HepG2 (cell line): Measurements from ENCODE around the gene SS18L1. TPM values are rescaled to one million over a fixed set of nuclear protein-coding genes. Genes with fewer than 3 reads are reported as not detected.
A peak's percentile ranks its signal among the peaks of the same experiment; 100 is the strongest.

ENCODE experiments used
- ATAC-seq: fragments of 200-7000 bp; cut with Tn5 transposase; 3 replicates; pipeline ENCODE4 v1.9.1; 2020; ENCODE audit warnings: mild to moderate bottlenecking, moderate library complexity
- BruUV-seq: library from RNA; stranded (reverse); fragments of 400-500 nt; replicated peaks from 2 replicates; lab custom pipeline; 2021; lab: Mats Ljungman, UMichigan
- CTCF ChIA-PET: fragments of 300-600 bp; formaldehyde crosslinking; extraction: SDS; loops from one replicate; lab custom pipeline; 2021; ENCODE audit warnings: low total read pairs, inconsistent platforms, low intra/inter-chr PET ratio; lab: Yijun Ruan, JAX
- POLR2A ChIA-PET: fragments of 350-600 bp; sonication (Branson Sonifier 250); formaldehyde crosslinking; loops from one replicate; lab custom pipeline; 2020; ENCODE audit warnings: antibody characterized with exemption, inconsistent platforms; lab: Yijun Ruan, JAX
- DNase-seq: peaks from one replicate; pipeline ENCODE4 v3.0.0-alpha.2; 2015; ENCODE audit warnings: low spot score
- FAIRE-seq: peaks from 3 replicates; lab custom pipeline; 2011; peaks lifted over from hg19 to GRCh38; lab: Jason Lieb, UNC
- H2AFZ ChIP-seq: one replicate; pipeline ENCODE4 v1.6.1; 2011; ENCODE audit warnings: low read length, inconsistent platforms
- H3K27ac ChIP-seq: fragments of 300-600 bp; 3 replicates; pipeline ENCODE4 v1.8.0; 2011; ENCODE audit warnings: mixed run types, mild to moderate bottlenecking, mixed read lengths, low read length, inconsistent platforms; ENCODE audit not compliant: insufficient read depth; ENCODE audit errors: extremely low read length
- H3K27me3 ChIP-seq, 2 experiments: fragments of 200-600 bp in 1 of 2; 2 replicates in 1 of 2; 3 replicates in 1 of 2; pipeline versions ENCODE4 v1.6.0 to v1.8.0; 2011; ENCODE audit warnings: low read length in 2 of 2, mild to moderate bottlenecking in 2 of 2, moderate library complexity in 2 of 2, inconsistent platforms in 1 of 2; ENCODE audit not compliant: insufficient read depth in 2 of 2, control insufficient read depth in 1 of 2
- H3K36me3 ChIP-seq, 2 experiments: fragments of 200-600 bp in 1 of 2; replicated peaks in 1 of 2; 2 replicates in 1 of 2; 3 replicates in 1 of 2; pipeline versions ENCODE4 v1.5.1 to v1.8.0; 2011; ENCODE audit warnings: low read length in 2 of 2, inconsistent platforms in 1 of 2; ENCODE audit not compliant: insufficient read depth in 2 of 2, control insufficient read depth in 1 of 2
- H3K4me1 ChIP-seq: 2 replicates; pipeline ENCODE4 v1.5.1; 2012; ENCODE audit warnings: low read length, inconsistent platforms; ENCODE audit not compliant: insufficient read depth
- H3K4me2 ChIP-seq: 2 replicates; pipeline ENCODE4 v1.6.0; 2011; ENCODE audit warnings: low read depth, low read length, inconsistent platforms
- H3K4me3 ChIP-seq, 3 experiments: fragments of 200-600 bp in 1 of 3; sonication (generic), shearing (Covaris generic) in 1 of 3; replicated peaks in 1 of 3; 2 replicates each; pipeline ENCODE4 v1.5.1; 2011 to 2016; ENCODE audit warnings: low read length in 3 of 3, inconsistent platforms in 2 of 3, low read depth in 2 of 3, mild to moderate bottlenecking in 2 of 3, control low read depth in 1 of 3, mixed read lengths in 1 of 3; ENCODE audit not compliant: insufficient read depth in 1 of 3
- H3K79me2 ChIP-seq: one replicate; pipeline ENCODE4 v1.6.1; 2011; ENCODE audit warnings: low read length, inconsistent platforms; ENCODE audit not compliant: insufficient read depth
- H3K9ac ChIP-seq: 2 replicates; pipeline ENCODE4 v1.6.0; 2011; ENCODE audit warnings: mild to moderate bottlenecking, low read depth, low read length, inconsistent platforms; ENCODE audit not compliant: insufficient read depth
- H3K9me3 ChIP-seq: 2 replicates; pipeline ENCODE4 v1.5.1; 2012; ENCODE audit warnings: mild to moderate bottlenecking, low read length
- H4K20me1 ChIP-seq: 2 replicates; pipeline ENCODE4 v1.6.0; 2011; ENCODE audit warnings: inconsistent platforms, mild to moderate bottlenecking, low read length, moderate library complexity; ENCODE audit not compliant: insufficient read depth
- AGO2 ChIP-seq: fragments of 200-400 bp; formaldehyde crosslinking; optimal IDR thresholded peaks from 2 replicates; pipeline ENCODE3; 2017; ENCODE audit warnings: mild to moderate bottlenecking, low read depth, low read length, moderate library complexity
- CEBPB ChIP-seq: IDR thresholded peaks from 2 replicates; pipeline ENCODE4 v1.6.1; 2011; ENCODE audit warnings: low read depth, low read length, improper control_type of control experiment, borderline replicate concordance
- CEBPG ChIP-seq: IDR thresholded peaks from 2 replicates; pipeline ENCODE4 v1.6.1; 2016
- HNRNPLL ChIP-seq: fragments of 200-400 bp; formaldehyde crosslinking; IDR thresholded peaks from 2 replicates; pipeline ENCODE4 v1.6.1; 2017; ENCODE audit warnings: mild to moderate bottlenecking, low read depth, low read length; ENCODE audit not compliant: poor library complexity, severe bottlenecking
- HOXA3 ChIP-seq: sonication (generic); formaldehyde crosslinking; IDR thresholded peaks from 2 replicates; pipeline ENCODE4 v1.5.0; 2020; ENCODE audit warnings: missing genetic modification reagents
- IRX3 ChIP-seq: sonication (generic); formaldehyde crosslinking; IDR thresholded peaks from 2 replicates; pipeline ENCODE4 v1.8.1; 2023; ENCODE audit warnings: mild to moderate bottlenecking, low read depth, missing genetic modification reagents, borderline replicate concordance
- RBM22 ChIP-seq: fragments of 200-400 bp; formaldehyde crosslinking; optimal IDR thresholded peaks from 2 replicates; pipeline ENCODE3; 2017; ENCODE audit warnings: mild to moderate bottlenecking, low read length, moderate library complexity
- ZNF451 ChIP-seq: sonication (generic); formaldehyde crosslinking; IDR thresholded peaks from 2 replicates; pipeline ENCODE4 v1.5.0; 2020; ENCODE audit warnings: mild to moderate bottlenecking, missing genetic modification reagents
- ZNF75D ChIP-seq: sonication (generic); formaldehyde crosslinking; IDR thresholded peaks from 2 replicates; pipeline ENCODE4 v1.8.1; 2023; ENCODE audit warnings: missing genetic modification reagents, mild to moderate bottlenecking, borderline replicate concordance
- ZNF768 ChIP-seq: sonication (generic); formaldehyde crosslinking; IDR thresholded peaks from 2 replicates; pipeline ENCODE4 v1.4.0; 2020; ENCODE audit warnings: missing genetic modification reagents
- WGBS: methylation state at CpG from one replicate; pipeline ENCODE4 v1.1.6; 2017; ENCODE audit warnings: low lambda C conversion rate; 5-methylcytosine and 5-hydroxymethylcytosine counted together
- in situ Hi-C: cut with HindIII; loops from 2 replicates; pipeline ENCODE4 v1.10.0; 2017; ENCODE audit warnings: low pct_unique_long_range_greater_than_20kb; ENCODE audit not compliant: extremely low pct_ligation_motif_present
- intact Hi-C: fragments of 100-400 bp; cut with micrococcal nuclease; formaldehyde crosslinking; loops from one replicate; pipeline ENCODE4 v1.10.0; 2022; ENCODE audit not compliant: unreplicated experiment
- polyA plus RNA-seq, 8 experiments: library from polyadenylated mRNA; depleted of rRNA in 3 of 8; stranded (reverse) in 7 of 8; unstranded in 1 of 8; fragments of >200 nt; fragmentation: Illumina TruSeq in 4 of 8; extraction: Trizol in 4 of 8; gene quantifications; 2 replicates each; pipeline versions ENCODE4 v1.2.1 to v1.2.3, GENCODE V29; 2011 to 2016; ENCODE audit warnings: low read depth in 4 of 8, missing spikeins in 1 of 8, mixed read lengths in 1 of 8; ENCODE audit not compliant: insufficient read depth in 1 of 8
- total RNA-seq, 5 experiments: library from RNA; depleted of rRNA; stranded (reverse); fragments of >200 nt; fragmentation: Illumina TruSeq; extraction: Trizol; gene quantifications; 2 replicates each; pipeline ENCODE4 v1.2.3, GENCODE V29; 2016; ENCODE audit warnings: low read depth in 1 of 5

SS18L1 gene
- total and polyA plus RNA-seq, 2 of the 13 experiments (the other 11 are each of a cell fraction or from before 2014, with no cell fraction given): 17.8 to 27.6 TPM

GRCh38 chr20:62165762-62166399, 22.3 kb downstream of the SS18L1 start:
- Histone ChIP-seq H3K27me3 (no peaks in the 10 kb centered on the region), H3K9me3 (no peaks in the 10 kb centered on the region), H3K4me2 (no peak overlapping the region), H4K20me1 (no peaks in the 10 kb centered on the region)
- BruUV-seq: TSS peak; percentile 30
- 98% methylated on average over 25 of the region's 25 CpGs for WGBS
- CTCF ChIA-PET: no interaction called here
- in situ Hi-C loops: no loop called here
- intact Hi-C loops: no loop called here
- TF ChIP-seq IRX3: no peak
- no peak for TF ChIP-seq ZNF75D
- TF ChIP-seq ZNF768 (CRISPR knock-in tag): peak; percentile 35; the same call in 1 of the 2 replicates
- peak; percentile 99 for TF ChIP-seq CEBPB
- TF ChIP-seq CEBPG (CRISPR knock-in tag): peak; percentile 88
- no peak for TF ChIP-seq ZNF451
- peak; percentile 48; the same call in 1 of the 2 replicates for TF ChIP-seq HOXA3 (CRISPR knock-in tag)
- peak; percentile 38 for TF ChIP-seq RBM22
- TF ChIP-seq HNRNPLL: peak; percentile 21
- TF ChIP-seq AGO2: peak; percentile 80
- TF ChIP-seq, all 625 proteins: peak for 7
- H3K27ac ChIP-seq: no peak overlapping the region
- no peak overlapping the region for H3K4me3 ChIP-seq
- DNase-seq (no peak), ATAC-seq (no peak), FAIRE-seq (no peak)
- POLR2A ChIA-PET: no interaction called here
- H3K9ac ChIP-seq: no peak overlapping the region
- no peaks in the 10 kb centered on the region for H3K79me2 ChIP-seq
- no peak overlapping the region for H2AFZ ChIP-seq
- H3K36me3 ChIP-seq: peaks cover 62 to 81% of the 10 kb centered on the region in 2 experiments; a peak in 4 of 5 replicates
- no peaks in the 10 kb centered on the region for H3K4me1 ChIP-seq
